Small intestine (tissue), 7 donors: ENCODE measurements around the gene FKBP14. TPM values are rescaled to one million over a fixed set of nuclear protein-coding genes. Genes with fewer than 3 reads are reported as not detected.
A peak's percentile ranks its signal among the peaks of the same experiment; 100 is the strongest.

Source experiments
- DNase-seq, 2 donors: peaks; one replicate each; pipeline versions ENCODE4 v3.0.0 to v3.0.0-alpha.2; 2013
- FAIRE-seq: peaks from 2 replicates; lab custom pipeline; 2012; peaks lifted over from hg19 to GRCh38; lab: Jason Lieb, UNC
- H3K27ac ChIP-seq, 3 donors: one replicate each; pipeline ENCODE4 v1.5.1; 2013; ENCODE audit warnings: low read length in 2 of 3, mild to moderate bottlenecking in 2 of 3, control low read depth in 1 of 3, inconsistent platforms in 1 of 3, low read depth in 1 of 3, moderate library complexity in 1 of 3
- H3K27me3 ChIP-seq, 3 donors: one replicate each; pipeline ENCODE4 v1.6.1; 2013; ENCODE audit warnings: low read length in 3 of 3, inconsistent platforms in 1 of 3; ENCODE audit not compliant: control insufficient read depth in 3 of 3, insufficient read depth in 3 of 3
- H3K36me3 ChIP-seq, 3 donors: one replicate each; pipeline ENCODE4 v1.6.1; 2013; ENCODE audit warnings: low read length in 3 of 3, inconsistent platforms in 1 of 3, low read depth in 1 of 3, mild to moderate bottlenecking in 1 of 3, moderate library complexity in 1 of 3; ENCODE audit not compliant: control insufficient read depth in 3 of 3, insufficient read depth in 2 of 3
- H3K4me1 ChIP-seq, 3 donors: one replicate each; pipeline ENCODE4 v1.6.1; 2013; ENCODE audit warnings: low read length in 2 of 3, inconsistent platforms in 1 of 3, low read depth in 1 of 3, mild to moderate bottlenecking in 1 of 3, moderate library complexity in 1 of 3; ENCODE audit not compliant: control insufficient read depth in 3 of 3, insufficient read depth in 2 of 3
- H3K4me3 ChIP-seq, 3 donors: one replicate each; pipeline ENCODE4 v1.5.1; 2013; ENCODE audit warnings: low read length in 3 of 3, control low read depth in 1 of 3, inconsistent platforms in 1 of 3, low read depth in 1 of 3, mild to moderate bottlenecking in 1 of 3, moderate library complexity in 1 of 3
- H3K9me3 ChIP-seq, 2 donors: one replicate each; pipeline ENCODE4 v1.6.1; 2013; ENCODE audit warnings: low read depth in 1 of 2, low read length in 1 of 2; ENCODE audit not compliant: control insufficient read depth in 2 of 2, insufficient read depth in 1 of 2
- WGBS, 3 donors: extraction: QIAGEN DNeasy Blood & Tissue Kit; methylation state at CpG; one replicate each; pipeline ENCODE4 v1.1.7; 2013; 5-methylcytosine and 5-hydroxymethylcytosine counted together
- polyA plus RNA-seq, 4 donors: library from polyadenylated mRNA; stranded (reverse) in 3 of 4; unstranded in 1 of 4; fragments of 200-250 nt in 3 of 4; fragments of 120-200 nt in 1 of 4; gene quantifications; one replicate each; pipeline versions ENCODE4 v1.2.1 to v1.2.3, GENCODE V29; 2013
- donor health status: healthy with polysubstance abuse.
- donor health status: control.
- donor health status: control.
- donor health status: Bipolar disorder and iron deficiency.
- donor health status: healthy.

Gene FKBP14
- polyA plus RNA-seq, 4 donors = 0.45 to 11.1 (median 1.8) TPM

DNA sequence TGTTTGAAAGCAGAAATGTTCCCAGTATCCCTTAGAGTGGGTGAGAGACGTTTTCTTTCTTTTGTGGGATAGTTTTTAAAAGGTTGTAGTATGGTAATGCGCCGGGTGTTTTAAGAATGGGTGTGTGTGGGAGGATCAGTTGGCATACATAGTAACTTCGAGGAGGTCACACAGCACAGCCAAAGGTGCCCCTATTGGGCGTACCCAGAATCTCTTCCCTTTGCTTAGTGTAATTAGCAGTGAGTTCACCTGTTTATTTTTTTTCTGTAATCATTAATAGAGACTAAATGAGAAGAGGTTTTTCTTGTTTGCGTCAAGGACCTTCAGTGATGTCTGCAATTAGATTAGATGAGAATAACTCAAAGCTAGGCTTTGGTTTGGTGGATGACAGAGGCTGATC, 3.2 kb upstream of the FKBP14 start:
- DNase-seq = peak; percentile 26 to 50
- peak overlapping the region in 2 of 3 donors; percentile 78 to 83 for H3K4me3 ChIP-seq
- no peak for FAIRE-seq

DNA sequence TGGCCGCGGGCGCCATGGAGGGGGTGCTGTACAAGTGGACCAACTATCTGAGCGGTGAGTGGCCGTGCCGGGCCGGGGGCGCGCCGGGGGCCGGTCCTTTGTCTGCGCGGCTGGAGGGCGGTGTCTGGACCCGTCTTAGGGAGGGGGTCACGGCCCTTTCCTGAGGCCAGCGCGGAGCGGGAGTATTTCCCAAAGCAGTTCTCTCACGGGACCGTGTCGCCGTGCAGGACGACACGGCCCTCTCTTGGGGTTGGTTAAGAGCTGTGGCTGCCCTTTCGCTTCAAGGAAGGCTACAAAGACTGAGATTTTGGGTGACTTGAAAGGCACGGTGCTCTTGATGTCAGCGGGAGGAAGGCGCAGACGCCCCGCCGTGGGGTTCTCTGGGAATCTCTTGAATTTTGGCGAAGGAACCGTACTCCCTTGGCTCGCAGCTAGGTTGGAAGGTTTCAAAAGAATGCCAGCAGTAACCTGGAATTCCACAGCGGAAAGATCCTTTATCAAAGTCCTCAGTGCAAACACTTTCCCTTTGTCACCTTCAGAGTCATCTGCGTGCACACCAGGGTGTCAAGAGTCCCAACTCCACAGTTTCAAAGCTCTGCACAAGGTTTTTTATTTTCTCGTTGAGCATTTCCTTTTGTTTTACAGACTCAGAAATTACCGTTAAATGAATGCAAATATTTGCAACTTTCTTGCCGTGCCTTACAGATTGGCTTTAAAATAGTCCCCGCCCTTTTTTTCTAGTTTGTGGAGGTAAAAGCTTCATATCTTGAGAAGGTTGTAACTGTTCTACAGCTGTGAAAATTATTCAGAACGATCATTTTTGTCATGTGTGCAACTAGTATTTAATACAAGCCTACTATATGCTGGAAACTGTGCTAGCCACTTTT, 2.5 kb upstream of the FKBP14 start:
- FAIRE-seq (no peak), DNase-seq (peak; percentile 76 to 85)
- Histone ChIP-seq H3K36me3 (no peaks in the 10 kb centered on the region), H3K27me3 (no peaks in the 10 kb centered on the region), H3K4me3 (peak overlapping the region; percentile 78 to 91 (median 83)), H3K9me3 (no peaks in the 10 kb centered on the region), H3K27ac (peak overlapping the region; percentile 88 to 94 (median 93)), H3K4me1 (peaks cover 3 to 14% (median 10%) of the 10 kb centered on the region in 3 donors)
- WGBS, 3 donors = 0 to 1% (median 0%) methylated on average over 31 to 42 of the region's 42 CpGs

More for the DNA sequence above, 3.2 kb upstream of the FKBP14 start:
- Histone ChIP-seq H3K27ac (peak overlapping the region in 1 of 3 donors; percentile 22), H3K4me1 (peaks cover 3 to 14% (median 8%) of the 10 kb centered on the region in 3 donors), H3K9me3 (no peaks in the 10 kb centered on the region), H3K36me3 (no peaks in the 10 kb centered on the region), H3K27me3 (no peaks in the 10 kb centered on the region)
- 5 to 26% (median 17%) methylated on average over 6 of the region's 6 CpGs for WGBS, 3 donors

DNA sequence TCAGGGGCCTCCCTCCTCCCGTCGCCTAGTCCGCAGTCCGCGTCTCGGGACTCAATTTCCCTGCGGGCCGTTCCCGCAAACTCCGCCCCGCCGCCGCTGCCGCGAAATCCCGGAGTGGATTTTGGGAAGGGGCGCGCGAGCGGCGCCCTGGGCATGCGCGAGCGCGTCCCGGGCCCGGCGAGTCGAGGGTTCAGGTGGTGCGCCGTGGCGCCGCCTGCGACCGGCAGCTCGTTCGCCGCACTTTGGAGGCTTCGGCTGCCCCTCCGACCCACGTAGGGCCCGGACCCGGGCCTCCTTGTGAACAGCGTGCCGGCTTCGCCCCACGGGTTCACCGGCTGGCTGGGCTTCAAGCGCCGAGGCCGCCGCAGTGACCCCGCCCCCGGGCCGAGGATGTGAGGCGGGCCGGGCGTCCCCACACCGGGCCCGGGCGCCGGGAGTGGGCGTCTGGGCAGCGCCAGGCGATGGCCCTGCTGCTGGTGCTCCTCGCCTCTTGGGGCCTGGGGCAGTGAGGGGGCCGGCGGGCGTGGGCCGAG, 1.8 kb upstream of the FKBP14 start, which contains the start of gene PLEKHA8:
Gene PLEKHA8 (plus strand): TSS at position 197 of the 533 bp plus-strand sequence. CDS start 351 bp downstream, outside the sequence.
- H3K4me1 ChIP-seq = peaks cover 3 to 14% (median 10%) of the 10 kb centered on the region in 3 donors
- H3K27ac ChIP-seq = peak within 1 kb of the TSS; percentile 88 to 94 (median 93)
- DNase-seq = peak; percentile 90 to 96
- H3K36me3 ChIP-seq = no peaks in the 10 kb centered on the region
- no peaks in the 10 kb centered on the region for H3K9me3 ChIP-seq
- 0 to 1% (median 1%) methylated on average over 51 to 70 of the region's 70 CpGs for WGBS, 3 donors
- peak within 1 kb of the TSS; percentile 78 to 91 (median 83) for H3K4me3 ChIP-seq
- no peaks in the 10 kb centered on the region for H3K27me3 ChIP-seq
- FAIRE-seq = no peak

DNA sequence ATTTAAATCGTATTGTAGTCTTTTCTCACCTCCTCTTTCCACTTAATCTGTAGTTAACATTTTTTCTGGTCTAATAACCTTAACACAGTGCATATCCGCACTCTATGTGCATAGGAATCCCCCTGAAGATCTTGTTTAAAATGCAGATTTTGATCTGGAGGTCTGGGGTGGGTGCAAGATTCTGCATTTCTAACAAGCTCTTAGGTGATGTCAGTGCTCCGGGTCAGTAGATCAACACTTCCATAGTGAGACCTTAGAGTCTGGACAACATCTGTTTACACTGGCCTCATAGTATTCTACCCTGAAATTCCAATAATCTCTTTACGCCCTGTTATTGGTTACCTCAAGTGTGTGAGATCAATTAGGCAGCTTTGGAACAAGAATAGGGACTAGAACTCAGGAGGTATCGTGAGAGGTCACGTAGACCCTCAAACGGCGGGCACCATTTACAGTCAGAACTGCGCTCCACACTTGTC, 1.3 kb upstream of the FKBP14 start:
- Histone ChIP-seq H3K4me1 (peaks cover 3 to 13% (median 10%) of the 10 kb centered on the region in 3 donors), H3K4me3 (peak overlapping the region; percentile 78 to 91 (median 83)), H3K27ac (peak overlapping the region in 2 of 3 donors; percentile 88 to 93), H3K36me3 (no peaks in the 10 kb centered on the region), H3K9me3 (no peaks in the 10 kb centered on the region), H3K27me3 (no peaks in the 10 kb centered on the region)
- FAIRE-seq (no peak), DNase-seq (no peak)
- 1 to 4% (median 2%) methylated on average over 9 of the region's 9 CpGs for WGBS, 3 donors

DNA sequence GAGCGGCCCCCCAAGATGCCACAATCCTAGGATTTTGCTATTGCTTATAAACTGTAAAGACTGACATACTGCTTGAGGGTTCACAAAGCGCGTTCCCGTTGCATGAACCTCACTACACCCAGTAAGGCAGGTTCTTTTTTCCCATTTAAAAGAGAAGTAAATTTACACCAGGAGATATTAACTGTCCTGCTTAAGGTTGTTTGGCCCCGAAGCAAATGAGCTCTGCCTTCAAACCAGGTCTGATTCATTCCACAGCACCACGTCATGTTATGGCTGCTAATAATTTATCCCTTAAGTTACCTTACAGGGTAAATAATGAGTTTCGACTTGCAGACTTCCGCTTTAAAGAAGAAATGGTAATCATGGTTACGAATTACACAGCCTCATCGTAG, 559 bp upstream of the FKBP14 start:
- Histone ChIP-seq H3K9me3 (no peaks in the 10 kb centered on the region), H3K27me3 (no peaks in the 10 kb centered on the region), H3K4me1 (peaks cover 3 to 10% (median 9%) of the 10 kb centered on the region in 3 donors), H3K27ac (peak overlapping the region; percentile 58 to 88 (median 87)), H3K36me3 (no peaks in the 10 kb centered on the region), H3K4me3 (peak overlapping the region; percentile 49 to 83 (median 78))
- DNase-seq = peak in 1 of 2 donors; percentile 74
- no peak for FAIRE-seq
- WGBS, 3 donors = 0 to 1% (median 1%) methylated on average over 10 of the region's 10 CpGs

DNA sequence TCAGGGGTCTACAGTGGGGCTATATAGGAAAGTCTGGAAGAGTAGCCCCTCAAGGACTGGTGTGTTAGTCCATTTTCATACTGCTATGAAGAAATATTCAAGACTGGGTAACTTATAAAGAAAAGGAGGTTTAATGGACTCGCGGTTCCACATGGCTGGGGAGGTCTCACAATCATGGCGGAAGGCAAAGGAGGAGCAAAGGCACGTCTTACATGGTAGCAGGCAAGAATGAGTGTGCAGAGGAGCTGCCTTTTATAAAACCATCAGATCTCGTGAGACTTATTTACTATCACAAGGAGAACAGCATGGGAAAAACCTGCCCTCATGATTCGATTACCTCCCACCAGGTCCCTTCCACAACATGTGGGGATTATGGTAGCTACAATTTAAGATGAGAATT, 3.0 kb downstream of the FKBP14 start:
- Histone ChIP-seq H3K4me3 (peak overlapping the region in 1 of 3 donors; percentile 9), H3K36me3 (peaks cover 0 to 3% (median 0%) of the 10 kb centered on the region in 3 donors), H3K27ac (no peak overlapping the region), H3K27me3 (no peaks in the 10 kb centered on the region), H3K9me3 (no peaks in the 10 kb centered on the region), H3K4me1 (peaks cover 0 to 7% (median 3%) of the 10 kb centered on the region in 3 donors)
- 97 to 98% (median 97%) methylated on average over 6 of the region's 6 CpGs for WGBS, 3 donors
- no peak for FAIRE-seq
- DNase-seq = no peak

DNA sequence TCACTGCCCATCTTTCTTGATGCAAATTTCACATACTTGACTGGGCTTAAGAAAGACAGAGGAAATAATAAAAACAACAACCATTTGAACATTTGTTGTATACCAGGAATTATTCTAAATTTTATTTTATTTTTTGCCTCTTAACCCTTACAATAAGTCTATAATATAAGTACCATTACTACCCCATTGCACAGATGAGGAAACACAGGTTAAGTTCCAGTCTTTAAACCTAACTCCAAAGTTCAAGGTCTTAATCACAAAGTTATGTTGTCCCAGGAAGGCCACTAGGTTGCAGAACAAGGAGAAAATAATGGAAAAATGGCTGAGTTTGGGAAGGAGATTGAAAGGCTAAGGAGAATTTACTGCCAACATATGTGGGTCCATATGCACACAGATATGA, 3.5 kb downstream of the FKBP14 start:
- Histone ChIP-seq H3K27ac (no peak overlapping the region), H3K27me3 (no peaks in the 10 kb centered on the region), H3K4me1 (peaks cover 0 to 7% (median 3%) of the 10 kb centered on the region in 3 donors), H3K36me3 (peaks cover 0 to 3% (median 0%) of the 10 kb centered on the region in 3 donors), H3K9me3 (no peaks in the 10 kb centered on the region), H3K4me3 (no peak overlapping the region)
- DNase-seq (no peak), FAIRE-seq (no peak)

DNA sequence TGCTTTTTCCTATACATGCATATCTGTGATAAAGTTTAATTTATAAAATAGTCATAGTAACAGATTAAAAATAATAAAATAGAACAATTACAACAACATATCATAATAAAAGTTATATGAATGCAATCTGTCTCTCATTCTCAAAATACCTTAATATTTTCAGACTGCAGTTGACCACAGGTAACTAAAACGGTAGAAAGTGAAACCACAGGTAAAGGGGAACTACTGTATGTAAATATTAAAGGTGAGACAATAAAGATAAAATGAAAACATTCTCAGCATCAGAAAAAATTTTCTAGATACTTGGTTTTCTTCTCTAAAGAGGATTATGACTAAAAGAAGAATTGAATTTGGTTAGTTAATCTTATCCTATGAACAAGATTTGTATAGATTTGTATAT, 6.0 kb downstream of the FKBP14 start:
- Histone ChIP-seq H3K36me3 (peaks cover 0 to 14% (median 0%) of the 10 kb centered on the region in 3 donors), H3K27me3 (no peaks in the 10 kb centered on the region), H3K9me3 (no peaks in the 10 kb centered on the region), H3K27ac (no peak overlapping the region), H3K4me3 (no peak overlapping the region), H3K4me1 (peaks cover 0 to 7% (median 3%) of the 10 kb centered on the region in 3 donors)
- peak in 1 of 2 donors; percentile 7 for DNase-seq
- peak; percentile 80 for FAIRE-seq
- WGBS, 3 donors = 4 to 35% (median 9%) methylated on average over 1 of the region's 1 CpG
